Thymus (tissue), 11 donors: Measurements from ENCODE around the gene PDE7B. TPM values are rescaled to one million over a fixed set of nuclear protein-coding genes. Genes with fewer than 3 reads are reported as not detected.

ENCODE experiments used
- DNase-seq, 9 donors: peaks; one replicate each; pipeline ENCODE4 v3.0.0-alpha.2; 2013; ENCODE audit warnings: low spot score in 9 of 9, low read depth in 6 of 9, missing footprints in 1 of 9
- H3K27ac ChIP-seq, 2 donors: one replicate each; pipeline ENCODE4 v1.5.1; 2013; ENCODE audit warnings: control low read depth in 1 of 2, low read depth in 1 of 2, low read length in 1 of 2, mild to moderate bottlenecking in 1 of 2, moderate library complexity in 1 of 2
- H3K27me3 ChIP-seq, 2 donors: one replicate each; pipeline ENCODE4 v1.5.1; 2013; ENCODE audit warnings: low read length in 1 of 2; ENCODE audit not compliant: control insufficient read depth in 2 of 2, insufficient read depth in 1 of 2
- H3K36me3 ChIP-seq, 2 donors: one replicate each; pipeline ENCODE4 v1.5.1; 2013; ENCODE audit warnings: low read length in 1 of 2, mild to moderate bottlenecking in 1 of 2, moderate library complexity in 1 of 2; ENCODE audit not compliant: control insufficient read depth in 2 of 2, insufficient read depth in 2 of 2
- H3K4me1 ChIP-seq, 2 donors: one replicate each; pipeline ENCODE4 v1.5.1; 2013; ENCODE audit warnings: low read length in 2 of 2; ENCODE audit not compliant: control insufficient read depth in 2 of 2, insufficient read depth in 2 of 2
- H3K4me3 ChIP-seq, 2 donors: one replicate each; pipeline ENCODE4 v1.5.1; 2013; ENCODE audit warnings: low read length in 2 of 2, control low read depth in 1 of 2, mild to moderate bottlenecking in 1 of 2
- H3K9me3 ChIP-seq, 2 donors: one replicate each; pipeline ENCODE4 v1.5.1; 2013; ENCODE audit warnings: low read length in 1 of 2, mild to moderate bottlenecking in 1 of 2; ENCODE audit not compliant: control insufficient read depth in 2 of 2, insufficient read depth in 1 of 2
- WGBS: extraction: QIAGEN DNeasy Blood & Tissue Kit; methylation state at CpG from one replicate; pipeline ENCODE4 v1.1.7; 2013; 5-methylcytosine and 5-hydroxymethylcytosine counted together
- polyA plus RNA-seq: library from polyadenylated mRNA; stranded (reverse); fragments of 200-250 nt; gene quantifications from one replicate; pipeline ENCODE4 v1.2.3, GENCODE V29; 2013
- total RNA-seq: library from RNA; stranded (reverse); fragments of 120-200 nt; gene quantifications from one replicate; pipeline ENCODE4 v1.2.4, GENCODE V29; 2013
- donor health status: healthy.

PDE7B gene
- total and polyA plus RNA-seq, 2 donors = 4.4 to 5.8 TPM

- H3K4me1 ChIP-seq = no peaks in the 10 kb centered on the region
- DNase-seq = no peak
- H3K4me3 ChIP-seq = no peak overlapping the region
- WGBS = 92% methylated on average over 3 of the region's 3 CpGs
- no peaks in the 10 kb centered on the region for H3K9me3 ChIP-seq
- H3K27me3 ChIP-seq = no peaks in the 10 kb centered on the region
- H3K27ac ChIP-seq = no peak overlapping the region
- no peaks in the 10 kb centered on the region for H3K36me3 ChIP-seq
Observed at GRCh38 chr6:135922746-135923145, 71.2 kb downstream of the PDE7B start.

DNA sequence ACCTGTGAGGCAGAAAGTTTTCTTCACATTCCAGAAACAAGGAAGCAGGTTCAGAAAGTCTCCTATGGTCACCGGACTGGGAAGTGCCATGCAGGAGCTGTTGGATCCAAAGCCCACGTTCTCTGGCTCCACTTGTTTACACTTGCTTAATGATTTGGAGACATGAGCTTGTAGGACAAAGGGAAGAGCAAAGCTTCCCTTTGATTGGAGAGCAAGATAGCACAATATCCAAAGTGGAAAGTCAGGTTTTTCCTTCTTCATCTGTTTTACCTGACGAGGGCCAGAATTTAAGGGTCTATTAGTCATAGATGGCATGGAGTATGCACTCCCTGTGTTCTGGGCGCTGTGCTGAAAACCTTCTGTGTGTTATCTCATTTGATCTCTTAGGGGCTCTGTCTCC, 81.2 kb downstream of the PDE7B start:
- H3K27me3 ChIP-seq = no peaks in the 10 kb centered on the region
- H3K9me3 ChIP-seq = no peaks in the 10 kb centered on the region
- H3K27ac ChIP-seq = no peak overlapping the region
- no peak for DNase-seq
- H3K4me1 ChIP-seq = no peaks in the 10 kb centered on the region
- no peak overlapping the region for H3K4me3 ChIP-seq
- no peaks in the 10 kb centered on the region for H3K36me3 ChIP-seq
- WGBS = 97% methylated on average over 4 of the region's 4 CpGs

DNA sequence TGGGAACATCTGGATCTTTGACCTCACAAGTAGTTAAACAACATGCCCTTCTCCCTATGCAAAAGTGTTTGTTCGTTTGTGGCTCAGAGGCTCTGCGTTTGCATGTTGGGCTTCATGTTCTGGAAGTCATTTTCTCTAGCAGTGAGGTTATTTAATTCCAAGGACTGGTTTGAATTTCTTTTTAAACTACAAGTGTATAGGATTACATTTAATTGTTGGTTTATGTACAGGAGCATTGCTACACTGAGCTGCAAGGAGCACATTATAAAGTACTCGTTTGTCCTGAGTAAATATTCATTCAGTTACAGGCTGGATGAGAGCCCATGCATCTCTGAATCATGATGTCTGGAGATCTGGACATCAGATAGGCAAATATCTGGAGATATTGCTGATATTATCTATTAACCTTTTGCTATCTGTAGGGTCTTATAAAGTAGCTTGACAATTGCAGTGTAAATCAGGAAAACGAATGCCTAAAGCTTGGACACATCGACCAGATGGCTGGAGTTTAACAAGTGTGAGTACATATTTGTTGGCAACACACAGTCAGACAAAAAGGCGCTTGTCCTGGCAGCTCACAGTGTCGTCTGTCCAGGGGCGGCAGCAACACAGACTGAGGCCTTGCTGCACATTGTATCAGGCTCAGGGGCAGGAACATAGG, 84.6 kb downstream of the PDE7B start:
- H3K9me3 ChIP-seq = no peaks in the 10 kb centered on the region
- no peak for DNase-seq
- no peak overlapping the region for H3K4me3 ChIP-seq
- H3K4me1 ChIP-seq = no peaks in the 10 kb centered on the region
- no peak overlapping the region for H3K27ac ChIP-seq
- no peaks in the 10 kb centered on the region for H3K36me3 ChIP-seq
- no peaks in the 10 kb centered on the region for H3K27me3 ChIP-seq
- 93% methylated on average over 8 of the region's 8 CpGs for WGBS

DNA sequence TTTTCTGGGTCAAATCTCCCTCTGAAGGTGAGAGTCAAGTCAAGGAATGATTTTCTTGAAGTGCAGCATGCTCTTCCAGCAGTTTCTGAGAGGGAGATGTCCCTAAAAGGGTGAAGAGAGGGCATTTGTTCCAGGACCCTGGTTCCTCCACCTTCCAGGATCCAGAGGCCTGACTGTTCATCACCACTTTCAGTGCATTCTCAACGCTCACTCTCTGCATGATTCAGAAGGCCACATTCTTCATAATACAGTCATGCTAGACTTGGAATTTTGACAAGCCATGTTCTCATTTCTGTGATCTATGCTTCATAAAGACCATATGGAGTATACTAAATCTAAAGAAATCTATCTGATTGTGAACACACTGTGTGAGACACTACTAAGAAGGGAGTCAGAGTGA, 85.1 kb downstream of the PDE7B start:
- Histone ChIP-seq H3K27ac (no peak overlapping the region), H3K36me3 (no peaks in the 10 kb centered on the region), H3K4me1 (no peaks in the 10 kb centered on the region), H3K27me3 (no peaks in the 10 kb centered on the region), H3K4me3 (no peak overlapping the region), H3K9me3 (no peaks in the 10 kb centered on the region)
- 93% methylated on average over 1 of the region's 1 CpG for WGBS
- no peak for DNase-seq

DNA sequence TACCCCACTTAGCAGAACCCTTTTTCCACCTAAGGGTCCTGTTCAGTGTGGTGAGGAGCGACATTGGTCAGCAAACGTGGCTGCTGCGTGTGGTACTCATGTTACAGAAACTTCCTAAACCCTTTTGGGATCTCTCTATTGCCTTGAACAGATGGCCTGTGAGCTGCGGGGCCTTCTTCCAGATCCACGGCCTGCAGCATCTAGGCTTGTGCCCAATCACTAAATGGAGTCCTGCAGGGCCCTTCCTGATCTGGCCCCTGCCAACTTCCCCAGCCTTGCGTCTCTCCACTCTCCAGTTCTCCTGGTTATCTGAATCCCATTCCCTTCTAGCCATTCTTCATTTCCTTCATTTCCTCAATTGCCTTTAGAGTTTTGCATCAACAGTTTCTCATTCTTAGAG, 85.6 kb downstream of the PDE7B start:
- Histone ChIP-seq H3K9me3 (no peaks in the 10 kb centered on the region), H3K27me3 (no peaks in the 10 kb centered on the region), H3K4me1 (no peaks in the 10 kb centered on the region), H3K4me3 (no peak overlapping the region), H3K36me3 (no peaks in the 10 kb centered on the region), H3K27ac (no peak overlapping the region)
- no peak for DNase-seq
- 98% methylated on average over 6 of the region's 6 CpGs for WGBS

GRCh38 chr6:135938576-135939207, 87.2 kb downstream of the PDE7B start:
- Histone ChIP-seq H3K9me3 (no peaks in the 10 kb centered on the region), H3K4me3 (no peak overlapping the region), H3K27me3 (no peaks in the 10 kb centered on the region), H3K36me3 (no peaks in the 10 kb centered on the region), H3K27ac (no peak overlapping the region), H3K4me1 (no peaks in the 10 kb centered on the region)
- WGBS = 70% methylated on average over 9 of the region's 9 CpGs
- DNase-seq = no peak

DNA sequence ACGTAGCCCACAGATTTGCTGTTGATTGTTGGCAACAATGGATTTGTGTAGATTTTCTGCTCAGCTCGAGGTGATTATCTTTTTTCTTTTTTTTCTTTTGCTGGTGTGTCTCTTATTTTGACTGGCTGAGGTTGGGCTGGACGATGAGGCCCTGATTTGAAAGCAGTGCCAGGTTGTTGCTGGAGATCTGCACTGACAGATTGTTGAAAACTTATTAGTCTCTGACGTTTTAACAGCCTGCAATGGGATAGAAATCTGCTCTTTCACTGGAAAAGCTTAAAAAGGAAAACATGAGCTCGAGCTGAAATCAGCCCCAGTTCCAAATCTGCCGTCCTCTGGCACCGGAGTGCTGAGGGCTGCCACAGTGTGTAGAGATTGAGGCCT, 87.7 kb downstream of the PDE7B start:
- WGBS = 91% methylated on average over 7 of the region's 7 CpGs
- no peaks in the 10 kb centered on the region for H3K4me1 ChIP-seq
- no peaks in the 10 kb centered on the region for H3K9me3 ChIP-seq
- DNase-seq = no peak
- H3K36me3 ChIP-seq = no peaks in the 10 kb centered on the region
- no peak overlapping the region for H3K27ac ChIP-seq
- H3K4me3 ChIP-seq = no peak overlapping the region
- no peaks in the 10 kb centered on the region for H3K27me3 ChIP-seq

GRCh38 chr6:135940616-135941167, 89.2 kb downstream of the PDE7B start:
- Histone ChIP-seq H3K27ac (no peak overlapping the region), H3K4me3 (no peak overlapping the region), H3K36me3 (no peaks in the 10 kb centered on the region), H3K9me3 (no peaks in the 10 kb centered on the region), H3K27me3 (no peaks in the 10 kb centered on the region), H3K4me1 (no peaks in the 10 kb centered on the region)
- 77% methylated on average over 5 of the region's 5 CpGs for WGBS
- DNase-seq = no peak

DNA sequence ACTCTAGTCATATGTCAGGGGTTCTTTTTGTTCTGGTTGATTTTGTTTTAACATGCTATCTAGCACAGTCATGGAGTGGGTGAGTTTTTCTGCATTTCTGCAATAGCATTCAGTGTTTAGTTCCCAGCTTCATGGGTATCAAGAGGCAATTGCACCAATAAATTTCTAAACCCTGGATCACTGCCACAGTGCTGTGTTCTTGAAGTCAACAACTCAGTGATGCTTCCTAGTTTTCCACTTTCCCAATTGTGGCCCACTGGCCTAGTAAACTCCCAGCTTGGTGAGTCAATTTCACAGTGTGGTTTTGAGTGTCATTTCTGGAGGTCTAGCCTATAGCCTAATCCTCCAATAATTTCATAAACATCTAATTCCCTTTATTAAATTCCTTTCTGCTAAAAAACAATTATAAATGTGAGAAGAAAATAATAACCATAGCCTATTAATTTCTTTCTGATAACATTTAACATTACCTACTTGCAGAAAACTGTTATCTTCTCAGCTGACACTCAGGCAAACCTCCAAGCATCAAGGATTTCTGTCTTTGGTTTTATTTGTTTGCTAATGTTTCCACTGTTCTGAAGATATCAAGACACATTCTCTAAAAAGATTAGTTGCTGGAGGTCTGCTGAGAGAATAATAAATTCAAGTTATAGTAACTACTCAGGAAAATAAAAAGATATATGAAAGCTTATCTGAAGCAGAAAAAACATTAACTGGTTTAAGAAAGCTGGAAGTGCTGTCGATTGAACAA, 89.9 kb downstream of the PDE7B start:
- Histone ChIP-seq H3K9me3 (no peaks in the 10 kb centered on the region), H3K36me3 (no peaks in the 10 kb centered on the region), H3K27ac (no peak overlapping the region), H3K4me3 (no peak overlapping the region), H3K27me3 (no peaks in the 10 kb centered on the region), H3K4me1 (no peaks in the 10 kb centered on the region)
- 99% methylated on average over 1 of the region's 1 CpG for WGBS
- DNase-seq = no peak
